ENCODE results near the gene COP1. TPM values are rescaled to one million over a fixed set of nuclear protein-coding genes. Genes with fewer than 3 reads are reported as not detected.

COP1 gene
- total RNA-seq, 1 experiment from 2014 or later, result 36.0 TPM

DNA sequence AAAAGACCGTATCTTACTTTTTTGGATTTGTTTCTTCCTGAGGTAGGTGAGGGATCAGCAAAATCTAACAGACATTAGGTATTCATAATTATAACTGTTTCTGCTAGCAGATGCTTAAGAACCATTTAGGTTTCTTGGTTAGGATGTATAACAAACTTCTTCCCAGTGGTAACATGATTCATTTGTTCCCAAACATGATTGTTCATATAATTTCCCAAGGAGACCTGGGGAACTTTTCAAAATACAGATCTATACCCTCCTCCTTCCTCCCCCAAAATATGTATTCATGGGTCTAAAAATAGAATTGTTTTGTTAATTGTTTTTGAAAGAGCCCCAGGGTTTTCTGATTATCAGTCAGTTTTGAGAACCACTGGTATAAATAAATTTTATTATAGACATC is 228.2 kb downstream of the COP1 start:
- Mint-ChIP-seq H3K27me3 (ENCODE audit: low read depth) (no peaks in the 10 kb centered on the region), H3K36me3 (peaks cover 28% of the 10 kb centered on the region), H3K9me3 (peaks cover 27% of the 10 kb centered on the region), H3K27ac (no peak overlapping the region), H3K4me3 (no peak overlapping the region), H3K4me1 (no peaks in the 10 kb centered on the region)
- POLR2A ChIA-PET, result no interaction called here
- ATAC-seq, result no peak
- TF ChIP-seq, protein P1, sequence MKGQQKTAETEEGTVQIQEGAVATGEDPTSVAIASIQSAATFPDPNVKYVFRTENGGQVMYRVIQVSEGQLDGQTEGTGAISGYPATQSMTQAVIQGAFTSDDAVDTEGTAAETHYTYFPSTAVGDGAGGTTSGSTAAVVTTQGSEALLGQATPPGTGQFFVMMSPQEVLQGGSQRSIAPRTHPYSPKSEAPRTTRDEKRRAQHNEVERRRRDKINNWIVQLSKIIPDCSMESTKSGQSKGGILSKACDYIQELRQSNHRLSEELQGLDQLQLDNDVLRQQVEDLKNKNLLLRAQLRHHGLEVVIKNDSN (CRISPR knock-in tag; IDR thresholded peaks at IDR 0.05), result no peak
- TF ChIP-seq, protein P2, sequence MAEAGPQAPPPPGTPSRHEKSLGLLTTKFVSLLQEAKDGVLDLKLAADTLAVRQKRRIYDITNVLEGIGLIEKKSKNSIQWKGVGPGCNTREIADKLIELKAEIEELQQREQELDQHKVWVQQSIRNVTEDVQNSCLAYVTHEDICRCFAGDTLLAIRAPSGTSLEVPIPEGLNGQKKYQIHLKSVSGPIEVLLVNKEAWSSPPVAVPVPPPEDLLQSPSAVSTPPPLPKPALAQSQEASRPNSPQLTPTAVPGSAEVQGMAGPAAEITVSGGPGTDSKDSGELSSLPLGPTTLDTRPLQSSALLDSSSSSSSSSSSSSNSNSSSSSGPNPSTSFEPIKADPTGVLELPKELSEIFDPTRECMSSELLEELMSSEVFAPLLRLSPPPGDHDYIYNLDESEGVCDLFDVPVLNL (CRISPR knock-in tag; IDR thresholded peaks at IDR 0.05; ENCODE audit: borderline replicate concordance, low read depth), result no peak
- TF ChIP-seq, protein P3, sequence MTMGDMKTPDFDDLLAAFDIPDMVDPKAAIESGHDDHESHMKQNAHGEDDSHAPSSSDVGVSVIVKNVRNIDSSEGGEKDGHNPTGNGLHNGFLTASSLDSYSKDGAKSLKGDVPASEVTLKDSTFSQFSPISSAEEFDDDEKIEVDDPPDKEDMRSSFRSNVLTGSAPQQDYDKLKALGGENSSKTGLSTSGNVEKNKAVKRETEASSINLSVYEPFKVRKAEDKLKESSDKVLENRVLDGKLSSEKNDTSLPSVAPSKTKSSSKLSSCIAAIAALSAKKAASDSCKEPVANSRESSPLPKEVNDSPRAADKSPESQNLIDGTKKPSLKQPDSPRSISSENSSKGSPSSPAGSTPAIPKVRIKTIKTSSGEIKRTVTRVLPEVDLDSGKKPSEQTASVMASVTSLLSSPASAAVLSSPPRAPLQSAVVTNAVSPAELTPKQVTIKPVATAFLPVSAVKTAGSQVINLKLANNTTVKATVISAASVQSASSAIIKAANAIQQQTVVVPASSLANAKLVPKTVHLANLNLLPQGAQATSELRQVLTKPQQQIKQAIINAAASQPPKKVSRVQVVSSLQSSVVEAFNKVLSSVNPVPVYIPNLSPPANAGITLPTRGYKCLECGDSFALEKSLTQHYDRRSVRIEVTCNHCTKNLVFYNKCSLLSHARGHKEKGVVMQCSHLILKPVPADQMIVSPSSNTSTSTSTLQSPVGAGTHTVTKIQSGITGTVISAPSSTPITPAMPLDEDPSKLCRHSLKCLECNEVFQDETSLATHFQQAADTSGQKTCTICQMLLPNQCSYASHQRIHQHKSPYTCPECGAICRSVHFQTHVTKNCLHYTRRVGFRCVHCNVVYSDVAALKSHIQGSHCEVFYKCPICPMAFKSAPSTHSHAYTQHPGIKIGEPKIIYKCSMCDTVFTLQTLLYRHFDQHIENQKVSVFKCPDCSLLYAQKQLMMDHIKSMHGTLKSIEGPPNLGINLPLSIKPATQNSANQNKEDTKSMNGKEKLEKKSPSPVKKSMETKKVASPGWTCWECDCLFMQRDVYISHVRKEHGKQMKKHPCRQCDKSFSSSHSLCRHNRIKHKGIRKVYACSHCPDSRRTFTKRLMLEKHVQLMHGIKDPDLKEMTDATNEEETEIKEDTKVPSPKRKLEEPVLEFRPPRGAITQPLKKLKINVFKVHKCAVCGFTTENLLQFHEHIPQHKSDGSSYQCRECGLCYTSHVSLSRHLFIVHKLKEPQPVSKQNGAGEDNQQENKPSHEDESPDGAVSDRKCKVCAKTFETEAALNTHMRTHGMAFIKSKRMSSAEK (CRISPR knock-in tag; IDR thresholded peaks at IDR 0.05; ENCODE audit: borderline replicate concordance), result no peak
- TF ChIP-seq TCF7 (CRISPR knock-in tag; IDR thresholded peaks at IDR 0.05; ENCODE audit: low read depth) (no peak), ZNF396 (CRISPR knock-in tag; IDR thresholded peaks at IDR 0.05; ENCODE audit: borderline replicate concordance) (no peak), ZNF317 (CRISPR knock-in tag; IDR thresholded peaks at IDR 0.05; ENCODE audit: borderline replicate concordance, low read depth) (no peak), ZNF416 (CRISPR knock-in tag; IDR thresholded peaks at IDR 0.05) (no peak), ZNF423 (CRISPR knock-in tag; IDR thresholded peaks at IDR 0.05) (no peak)
- TF ChIP-seq, protein P4, sequence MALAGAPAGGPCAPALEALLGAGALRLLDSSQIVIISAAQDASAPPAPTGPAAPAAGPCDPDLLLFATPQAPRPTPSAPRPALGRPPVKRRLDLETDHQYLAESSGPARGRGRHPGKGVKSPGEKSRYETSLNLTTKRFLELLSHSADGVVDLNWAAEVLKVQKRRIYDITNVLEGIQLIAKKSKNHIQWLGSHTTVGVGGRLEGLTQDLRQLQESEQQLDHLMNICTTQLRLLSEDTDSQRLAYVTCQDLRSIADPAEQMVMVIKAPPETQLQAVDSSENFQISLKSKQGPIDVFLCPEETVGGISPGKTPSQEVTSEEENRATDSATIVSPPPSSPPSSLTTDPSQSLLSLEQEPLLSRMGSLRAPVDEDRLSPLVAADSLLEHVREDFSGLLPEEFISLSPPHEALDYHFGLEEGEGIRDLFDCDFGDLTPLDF (CRISPR knock-in tag; IDR thresholded peaks at IDR 0.05), result no peak
- TF ChIP-seq, protein P5, sequence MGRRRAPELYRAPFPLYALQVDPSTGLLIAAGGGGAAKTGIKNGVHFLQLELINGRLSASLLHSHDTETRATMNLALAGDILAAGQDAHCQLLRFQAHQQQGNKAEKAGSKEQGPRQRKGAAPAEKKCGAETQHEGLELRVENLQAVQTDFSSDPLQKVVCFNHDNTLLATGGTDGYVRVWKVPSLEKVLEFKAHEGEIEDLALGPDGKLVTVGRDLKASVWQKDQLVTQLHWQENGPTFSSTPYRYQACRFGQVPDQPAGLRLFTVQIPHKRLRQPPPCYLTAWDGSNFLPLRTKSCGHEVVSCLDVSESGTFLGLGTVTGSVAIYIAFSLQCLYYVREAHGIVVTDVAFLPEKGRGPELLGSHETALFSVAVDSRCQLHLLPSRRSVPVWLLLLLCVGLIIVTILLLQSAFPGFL (CRISPR knock-in tag; IDR thresholded peaks at IDR 0.05; ENCODE audit: borderline replicate concordance), result no peak
- DNase-seq (ENCODE audit: low spot score), result no peak
- CTCF ChIA-PET, result no interaction called here

DNA sequence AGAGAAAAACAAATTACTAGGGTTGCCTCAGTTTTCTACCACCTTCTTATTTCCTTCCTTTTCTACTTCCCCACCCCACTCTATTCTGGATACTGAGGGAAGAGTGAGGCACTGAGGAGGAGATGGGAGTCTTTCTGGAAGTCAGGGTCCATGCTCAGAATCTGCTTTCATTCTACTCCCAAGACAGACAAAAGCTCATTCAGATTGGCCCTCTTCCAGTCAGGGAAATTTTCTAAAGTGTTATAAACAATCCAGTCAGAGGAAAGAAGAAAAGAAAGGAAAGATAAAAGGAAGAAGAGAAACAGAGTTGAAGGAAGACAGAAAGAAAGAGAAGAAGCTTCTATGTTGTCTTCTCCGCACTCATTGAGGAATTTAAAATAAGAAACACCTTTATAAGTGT is 228.6 kb downstream of the COP1 start:
- Mint-ChIP-seq H3K4me1 (no peaks in the 10 kb centered on the region), H3K27ac (peak overlapping the region; percentile 25; the same call in 1 of the 2 replicates), H3K9me3 (peaks cover 22% of the 10 kb centered on the region), H3K36me3 (peaks cover 23% of the 10 kb centered on the region), H3K4me3 (no peak overlapping the region), H3K27me3 (ENCODE audit: low read depth) (no peaks in the 10 kb centered on the region)
- CTCF ChIA-PET, result no interaction called here
- ATAC-seq, result no peak
- TF ChIP-seq, protein P6, sequence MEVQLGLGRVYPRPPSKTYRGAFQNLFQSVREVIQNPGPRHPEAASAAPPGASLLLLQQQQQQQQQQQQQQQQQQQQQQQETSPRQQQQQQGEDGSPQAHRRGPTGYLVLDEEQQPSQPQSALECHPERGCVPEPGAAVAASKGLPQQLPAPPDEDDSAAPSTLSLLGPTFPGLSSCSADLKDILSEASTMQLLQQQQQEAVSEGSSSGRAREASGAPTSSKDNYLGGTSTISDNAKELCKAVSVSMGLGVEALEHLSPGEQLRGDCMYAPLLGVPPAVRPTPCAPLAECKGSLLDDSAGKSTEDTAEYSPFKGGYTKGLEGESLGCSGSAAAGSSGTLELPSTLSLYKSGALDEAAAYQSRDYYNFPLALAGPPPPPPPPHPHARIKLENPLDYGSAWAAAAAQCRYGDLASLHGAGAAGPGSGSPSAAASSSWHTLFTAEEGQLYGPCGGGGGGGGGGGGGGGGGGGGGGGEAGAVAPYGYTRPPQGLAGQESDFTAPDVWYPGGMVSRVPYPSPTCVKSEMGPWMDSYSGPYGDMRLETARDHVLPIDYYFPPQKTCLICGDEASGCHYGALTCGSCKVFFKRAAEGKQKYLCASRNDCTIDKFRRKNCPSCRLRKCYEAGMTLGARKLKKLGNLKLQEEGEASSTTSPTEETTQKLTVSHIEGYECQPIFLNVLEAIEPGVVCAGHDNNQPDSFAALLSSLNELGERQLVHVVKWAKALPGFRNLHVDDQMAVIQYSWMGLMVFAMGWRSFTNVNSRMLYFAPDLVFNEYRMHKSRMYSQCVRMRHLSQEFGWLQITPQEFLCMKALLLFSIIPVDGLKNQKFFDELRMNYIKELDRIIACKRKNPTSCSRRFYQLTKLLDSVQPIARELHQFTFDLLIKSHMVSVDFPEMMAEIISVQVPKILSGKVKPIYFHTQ (CRISPR knock-in tag; IDR thresholded peaks at IDR 0.05), result no peak
- TF ChIP-seq ZBTB21 (CRISPR knock-in tag; IDR thresholded peaks at IDR 0.05; ENCODE audit: borderline replicate concordance), result no peak
- TF ChIP-seq TEAD1 (CRISPR knock-in tag; IDR thresholded peaks at IDR 0.05), result no peak
- TF ChIP-seq, protein P7, sequence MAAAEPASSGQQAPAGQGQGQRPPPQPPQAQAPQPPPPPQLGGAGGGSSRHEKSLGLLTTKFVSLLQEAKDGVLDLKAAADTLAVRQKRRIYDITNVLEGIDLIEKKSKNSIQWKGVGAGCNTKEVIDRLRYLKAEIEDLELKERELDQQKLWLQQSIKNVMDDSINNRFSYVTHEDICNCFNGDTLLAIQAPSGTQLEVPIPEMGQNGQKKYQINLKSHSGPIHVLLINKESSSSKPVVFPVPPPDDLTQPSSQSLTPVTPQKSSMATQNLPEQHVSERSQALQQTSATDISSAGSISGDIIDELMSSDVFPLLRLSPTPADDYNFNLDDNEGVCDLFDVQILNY (CRISPR knock-in tag; IDR thresholded peaks at IDR 0.05), result no peak
- TF ChIP-seq RELA (CRISPR knock-in tag; IDR thresholded peaks at IDR 0.05; ENCODE audit: borderline replicate concordance), result no peak
- TF ChIP-seq, protein P8, sequence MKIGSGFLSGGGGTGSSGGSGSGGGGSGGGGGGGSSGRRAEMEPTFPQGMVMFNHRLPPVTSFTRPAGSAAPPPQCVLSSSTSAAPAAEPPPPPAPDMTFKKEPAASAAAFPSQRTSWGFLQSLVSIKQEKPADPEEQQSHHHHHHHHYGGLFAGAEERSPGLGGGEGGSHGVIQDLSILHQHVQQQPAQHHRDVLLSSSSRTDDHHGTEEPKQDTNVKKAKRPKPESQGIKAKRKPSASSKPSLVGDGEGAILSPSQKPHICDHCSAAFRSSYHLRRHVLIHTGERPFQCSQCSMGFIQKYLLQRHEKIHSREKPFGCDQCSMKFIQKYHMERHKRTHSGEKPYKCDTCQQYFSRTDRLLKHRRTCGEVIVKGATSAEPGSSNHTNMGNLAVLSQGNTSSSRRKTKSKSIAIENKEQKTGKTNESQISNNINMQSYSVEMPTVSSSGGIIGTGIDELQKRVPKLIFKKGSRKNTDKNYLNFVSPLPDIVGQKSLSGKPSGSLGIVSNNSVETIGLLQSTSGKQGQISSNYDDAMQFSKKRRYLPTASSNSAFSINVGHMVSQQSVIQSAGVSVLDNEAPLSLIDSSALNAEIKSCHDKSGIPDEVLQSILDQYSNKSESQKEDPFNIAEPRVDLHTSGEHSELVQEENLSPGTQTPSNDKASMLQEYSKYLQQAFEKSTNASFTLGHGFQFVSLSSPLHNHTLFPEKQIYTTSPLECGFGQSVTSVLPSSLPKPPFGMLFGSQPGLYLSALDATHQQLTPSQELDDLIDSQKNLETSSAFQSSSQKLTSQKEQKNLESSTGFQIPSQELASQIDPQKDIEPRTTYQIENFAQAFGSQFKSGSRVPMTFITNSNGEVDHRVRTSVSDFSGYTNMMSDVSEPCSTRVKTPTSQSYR (CRISPR knock-in tag; IDR thresholded peaks at IDR 0.05), result no peak
- TF ChIP-seq, protein P9, sequence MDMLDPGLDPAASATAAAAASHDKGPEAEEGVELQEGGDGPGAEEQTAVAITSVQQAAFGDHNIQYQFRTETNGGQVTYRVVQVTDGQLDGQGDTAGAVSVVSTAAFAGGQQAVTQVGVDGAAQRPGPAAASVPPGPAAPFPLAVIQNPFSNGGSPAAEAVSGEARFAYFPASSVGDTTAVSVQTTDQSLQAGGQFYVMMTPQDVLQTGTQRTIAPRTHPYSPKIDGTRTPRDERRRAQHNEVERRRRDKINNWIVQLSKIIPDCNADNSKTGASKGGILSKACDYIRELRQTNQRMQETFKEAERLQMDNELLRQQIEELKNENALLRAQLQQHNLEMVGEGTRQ (CRISPR knock-in tag; IDR thresholded peaks at IDR 0.05), result no peak
- no peak for TF ChIP-seq MXD4 (CRISPR knock-in tag; IDR thresholded peaks at IDR 0.05; ENCODE audit: borderline replicate concordance)
- no peak for TF ChIP-seq NR2C2 (CRISPR knock-in tag; IDR thresholded peaks at IDR 0.05)
- POLR2A ChIA-PET, result no interaction called here
- no peak for DNase-seq (ENCODE audit: low spot score)
